Measurements from ENCODE around the gene SPRR2B.
"Not testable (repeated sequence)": the region's sequence is repeated elsewhere in the genome, so short reads cannot be mapped to it uniquely, and the experiment has no call there.

SPRR2B gene

GRCh38 chr1:153058826-153059784 is 12.3 kb downstream of the SPRR2B start:
- DNase-seq: no peak
- Mint-ChIP-seq H3K4me1 (no peaks in the 10 kb centered on the region), H3K27ac (no peak overlapping the region), H3K36me3 (no peaks in the 10 kb centered on the region), H3K4me3 (no peak overlapping the region), H3K9me3 (no peaks in the 10 kb centered on the region), H3K27me3 (peaks cover 4% of the 10 kb centered on the region)
- CTCF ChIA-PET: no interaction called here

GRCh38 chr1:153058154-153058553 is 13.3 kb downstream of the SPRR2B start:
- no peak overlapping the region for H3K4me3 Mint-ChIP-seq
- CTCF ChIA-PET: no interaction called here
- no peak overlapping the region for H3K27ac Mint-ChIP-seq
- no peaks in the 10 kb centered on the region for H3K36me3 Mint-ChIP-seq
- DNase-seq: no peak
- H3K27me3 Mint-ChIP-seq: peaks cover 4% of the 10 kb centered on the region
- H3K9me3 Mint-ChIP-seq: no peaks in the 10 kb centered on the region
- H3K4me1 Mint-ChIP-seq: no peaks in the 10 kb centered on the region

GRCh38 chr1:153057375-153057774 is 14.0 kb downstream of the SPRR2B start, which contains the start of gene SPRR2A:
SPRR2A (minus strand) TSS chr1:153057512; CDS start chr1:153056735, 777 bp downstream.
- CTCF ChIA-PET: no interaction called here
- Mint-ChIP-seq H3K36me3 (no peaks in the 10 kb centered on the region), H3K4me3 (no peak within 1 kb of the TSS), H3K4me1 (no peaks in the 10 kb centered on the region), H3K27me3 (peaks cover 4% of the 10 kb centered on the region), H3K9me3 (no peaks in the 10 kb centered on the region), H3K27ac (no peak within 1 kb of the TSS)
- DNase-seq: no peak

- H3K4me3 Mint-ChIP-seq, H3K27me3 Mint-ChIP-seq: not testable (repeated sequence)
Observed at GRCh38 chr1:153056111-153056510, 15.3 kb downstream of the SPRR2B start.

GRCh38 chr1:153049211-153049610 is 22.2 kb downstream of the SPRR2B start:
- CTCF ChIA-PET: interaction anchor here (1.0 kb wide), 1 partner anchor 395 kb away, joined by 3 read pairs; no protein-coding TSS in a partner anchor
- H3K4me1 Mint-ChIP-seq: no peaks in the 10 kb centered on the region
- no peak for DNase-seq
- no peaks in the 10 kb centered on the region for H3K9me3 Mint-ChIP-seq
- H3K36me3 Mint-ChIP-seq: no peaks in the 10 kb centered on the region
- H3K27me3 Mint-ChIP-seq: no peaks in the 10 kb centered on the region
- no peak overlapping the region for H3K4me3 Mint-ChIP-seq
- H3K27ac Mint-ChIP-seq: no peak overlapping the region

More at GRCh38 chr1:153056111-153056510, 15.3 kb downstream of the SPRR2B start:
- H3K27ac Mint-ChIP-seq, H3K4me1 Mint-ChIP-seq, CTCF ChIA-PET, DNase-seq, H3K9me3 Mint-ChIP-seq, H3K36me3 Mint-ChIP-seq: not testable (repeated sequence)

GRCh38 chr1:153040950-153041631 is 30.3 kb downstream of the SPRR2B start, which contains the start of gene SPRR2D:
SPRR2D (minus strand) TSS chr1:153041120; CDS start chr1:153040346, 774 bp downstream.
- no peak for DNase-seq
- Mint-ChIP-seq H3K4me3 (no peak within 1 kb of the TSS), H3K27me3 (no peaks in the 10 kb centered on the region), H3K4me1 (no peaks in the 10 kb centered on the region), H3K27ac (no peak within 1 kb of the TSS), H3K36me3 (no peaks in the 10 kb centered on the region), H3K9me3 (no peaks in the 10 kb centered on the region)
- CTCF ChIA-PET: no interaction called here

GRCh38 chr1:153035211-153035610 is 36.2 kb downstream of the SPRR2B start:
- Mint-ChIP-seq H3K27me3 (no peaks in the 10 kb centered on the region), H3K36me3 (no peaks in the 10 kb centered on the region), H3K27ac (no peak overlapping the region), H3K4me1 (no peaks in the 10 kb centered on the region), H3K4me3 (no peak overlapping the region), H3K9me3 (no peaks in the 10 kb centered on the region)
- CTCF ChIA-PET: no interaction called here
- no peak for DNase-seq

GRCh38 chr1:153032677-153033308 is 38.6 kb downstream of the SPRR2B start:
- Mint-ChIP-seq H3K9me3 (no peaks in the 10 kb centered on the region), H3K27me3 (no peaks in the 10 kb centered on the region), H3K4me3 (no peak overlapping the region), H3K36me3 (no peaks in the 10 kb centered on the region), H3K27ac (no peak overlapping the region), H3K4me1 (no peaks in the 10 kb centered on the region)
- CTCF ChIA-PET: no interaction called here
- DNase-seq: no peak

GRCh38 chr1:153032073-153032472 is 39.3 kb downstream of the SPRR2B start:
- no peak for DNase-seq
- CTCF ChIA-PET: no interaction called here
- no peaks in the 10 kb centered on the region for H3K4me1 Mint-ChIP-seq
- H3K4me3 Mint-ChIP-seq: no peak overlapping the region
- no peak overlapping the region for H3K27ac Mint-ChIP-seq
- no peaks in the 10 kb centered on the region for H3K9me3 Mint-ChIP-seq
- no peaks in the 10 kb centered on the region for H3K27me3 Mint-ChIP-seq
- no peaks in the 10 kb centered on the region for H3K36me3 Mint-ChIP-seq

- Mint-ChIP-seq H3K9me3 (no peaks in the 10 kb centered on the region), H3K36me3 (no peaks in the 10 kb centered on the region), H3K4me1 (no peaks in the 10 kb centered on the region), H3K27me3 (peaks cover 4% of the 10 kb centered on the region), H3K27ac (no peak within 1 kb of the TSS), H3K4me3 (no peak within 1 kb of the TSS)
- CTCF ChIA-PET: no interaction called here
- DNase-seq: no peak
Observed at GRCh38 chr1:153030895-153031294, 40.5 kb downstream of the SPRR2B start, which contains the start of gene SPRR1B. SPRR1B (plus strand) TSS chr1:153031203; CDS start chr1:153032346, 1,143 bp downstream.

- Mint-ChIP-seq H3K27me3 (peaks cover 4% of the 10 kb centered on the region), H3K4me1 (no peaks in the 10 kb centered on the region), H3K27ac (no peak overlapping the region), H3K9me3 (no peaks in the 10 kb centered on the region), H3K36me3 (no peaks in the 10 kb centered on the region), H3K4me3 (no peak overlapping the region)
- DNase-seq: no peak
- CTCF ChIA-PET: no interaction called here
Observed at GRCh38 chr1:153028766-153029165, 42.6 kb downstream of the SPRR2B start.

GRCh38 chr1:153025797-153026196 is 45.6 kb downstream of the SPRR2B start:
- DNase-seq: no peak
- Mint-ChIP-seq H3K4me1 (no peaks in the 10 kb centered on the region), H3K36me3 (no peaks in the 10 kb centered on the region), H3K27me3 (peaks cover 4% of the 10 kb centered on the region), H3K27ac (no peak overlapping the region), H3K4me3 (no peak overlapping the region), H3K9me3 (no peaks in the 10 kb centered on the region)
- CTCF ChIA-PET: no interaction called here

GRCh38 chr1:153024413-153024812 is 47.0 kb downstream of the SPRR2B start:
- H3K9me3 Mint-ChIP-seq: no peaks in the 10 kb centered on the region
- H3K4me1 Mint-ChIP-seq: no peaks in the 10 kb centered on the region
- H3K27me3 Mint-ChIP-seq: peaks cover 4% of the 10 kb centered on the region
- DNase-seq: no peak
- H3K36me3 Mint-ChIP-seq: no peaks in the 10 kb centered on the region
- H3K27ac Mint-ChIP-seq: no peak overlapping the region
- CTCF ChIA-PET: no interaction called here
- H3K4me3 Mint-ChIP-seq: no peak overlapping the region

GRCh38 chr1:153023109-153023508 is 48.3 kb downstream of the SPRR2B start:
- H3K27me3 Mint-ChIP-seq: peaks cover 4% of the 10 kb centered on the region
- no peak for DNase-seq
- H3K4me3 Mint-ChIP-seq: no peak overlapping the region
- no peaks in the 10 kb centered on the region for H3K9me3 Mint-ChIP-seq
- no peaks in the 10 kb centered on the region for H3K4me1 Mint-ChIP-seq
- H3K36me3 Mint-ChIP-seq: no peaks in the 10 kb centered on the region
- H3K27ac Mint-ChIP-seq: no peak overlapping the region
- CTCF ChIA-PET: no interaction called here

Measured in activated naive CD4-positive, alpha-beta T cell treated with anti-CD3 and anti-CD28 coated beads, Interleukin-2, amount 10 ng/mL, durations not matched to agents 7 days and 5 days (primary cell).